GM10266 (cell line): Measurements from ENCODE around the gene CDH13.

Experiments used
- DNase-seq: peaks from one replicate; pipeline ENCODE4 v3.0.0; 2012; ENCODE audit errors: extremely low spot score
- CTCF ChIP-seq: IDR thresholded peaks from 2 replicates; pipeline ENCODE4 v1.5.1; 2012; ENCODE audit warnings: mild to moderate bottlenecking, low read depth; ENCODE audit not compliant: control insufficient read depth, insufficient read depth; ENCODE audit errors: missing control alignments

CDH13 gene

DNA sequence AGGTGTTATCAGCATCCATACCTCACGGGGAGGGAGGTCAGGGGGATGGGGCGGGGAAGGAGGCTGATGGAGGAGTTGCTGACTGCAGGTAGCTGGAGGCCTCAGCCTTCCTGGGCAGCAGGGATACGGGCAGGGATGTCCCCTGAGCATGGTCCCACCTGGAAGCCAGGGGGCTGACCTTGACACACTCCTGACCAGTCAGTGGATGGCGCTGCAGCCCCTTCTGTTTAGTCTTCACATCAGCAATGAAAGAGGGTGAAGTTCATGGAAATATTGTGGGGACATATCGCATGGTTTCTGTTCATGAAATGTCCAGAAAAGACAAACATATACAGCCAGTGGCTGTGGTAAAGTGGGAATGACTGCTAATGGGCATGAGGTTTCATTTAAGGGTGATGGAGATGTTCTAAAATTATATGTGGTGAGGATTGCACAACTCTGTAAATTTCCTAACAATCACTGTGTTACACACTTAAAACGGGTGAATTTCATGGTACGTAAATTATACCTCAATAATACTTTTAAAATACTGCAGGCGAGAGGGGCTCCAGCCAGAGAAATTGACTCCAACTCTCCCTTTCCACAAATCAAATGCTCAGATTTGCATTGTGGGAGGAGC, 489.6 kb downstream of the CDH13 start:
- TF ChIP-seq CTCF, result no peak

DNA sequence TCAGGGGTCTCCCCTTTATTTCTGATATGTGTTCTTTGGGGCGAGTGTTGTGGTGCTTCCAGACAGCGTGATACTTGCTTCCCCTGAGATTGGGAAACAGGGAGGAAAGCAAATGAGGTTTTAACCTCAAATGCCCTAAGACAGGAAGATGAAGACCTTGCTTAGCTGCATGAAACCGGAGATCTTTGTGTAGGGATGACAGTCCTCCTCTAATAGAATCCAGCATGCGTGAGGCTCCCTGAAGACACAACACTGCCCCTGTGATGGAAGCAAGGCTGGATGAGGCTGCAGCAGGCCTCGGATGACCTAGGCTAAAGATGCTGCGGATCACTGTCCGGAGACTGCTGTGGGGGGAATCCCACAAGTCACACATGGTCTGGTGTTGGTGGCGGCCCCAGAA, 491.0 kb downstream of the CDH13 start:
- no peak for TF ChIP-seq CTCF
- DNase-seq, result no peak

More for the DNA sequence above, 489.6 kb downstream of the CDH13 start:
- no peak for DNase-seq

GRCh38 chr16:83118365-83118764, 491.6 kb downstream of the CDH13 start:
- DNase-seq, result no peak
- no peak for TF ChIP-seq CTCF

GRCh38 chr16:83125999-83126568, 499.3 kb downstream of the CDH13 start:
- no peak for TF ChIP-seq CTCF
- DNase-seq, result no peak

- TF ChIP-seq CTCF, result no peak
- no peak for DNase-seq
Measured at GRCh38 chr16:83128041-83128440, 501.3 kb downstream of the CDH13 start.

DNA sequence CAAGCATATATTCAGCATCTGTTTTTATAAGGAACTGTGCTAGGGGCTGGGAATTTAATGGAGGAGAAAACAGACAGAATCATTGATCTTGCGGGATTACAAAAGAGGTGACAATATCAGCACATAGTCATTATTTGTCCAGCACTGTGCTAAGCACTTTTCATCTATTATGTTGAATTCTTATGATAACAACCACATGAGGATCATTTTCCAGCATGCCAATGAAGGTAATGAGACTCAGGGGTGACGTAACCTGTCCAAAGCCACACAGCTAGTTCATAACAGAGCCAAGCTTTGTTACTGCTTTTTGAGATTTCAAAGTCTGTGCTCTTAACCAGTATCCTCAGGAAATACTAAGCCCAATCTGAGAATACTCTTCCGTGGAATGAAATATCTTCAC, 503.3 kb downstream of the CDH13 start:
- no peak for DNase-seq

More for the DNA sequence above, 503.3 kb downstream of the CDH13 start:
- no peak for TF ChIP-seq CTCF
